Medulla oblongata (tissue), 1 donor: ENCODE measurements around the gene METTL8.
"Not testable (repeated sequence)": the region's sequence is repeated elsewhere in the genome, so short reads cannot be mapped to it uniquely, and the experiment has no call there.

Source experiments
- DNase-seq: peaks from one replicate; pipeline ENCODE4 v3.0.0-alpha.2; 2015; ENCODE audit errors: extremely low spot score

METTL8 gene

GRCh38 chr2:171401947-171402346 lies 31.8 kb downstream of the METTL8 start:
- DNase-seq, result no peak

GRCh38 chr2:171400395-171400794 lies 33.4 kb downstream of the METTL8 start:
- no peak for DNase-seq

GRCh38 chr2:171399292-171399691 lies 34.5 kb downstream of the METTL8 start:
- no peak for DNase-seq

DNA sequence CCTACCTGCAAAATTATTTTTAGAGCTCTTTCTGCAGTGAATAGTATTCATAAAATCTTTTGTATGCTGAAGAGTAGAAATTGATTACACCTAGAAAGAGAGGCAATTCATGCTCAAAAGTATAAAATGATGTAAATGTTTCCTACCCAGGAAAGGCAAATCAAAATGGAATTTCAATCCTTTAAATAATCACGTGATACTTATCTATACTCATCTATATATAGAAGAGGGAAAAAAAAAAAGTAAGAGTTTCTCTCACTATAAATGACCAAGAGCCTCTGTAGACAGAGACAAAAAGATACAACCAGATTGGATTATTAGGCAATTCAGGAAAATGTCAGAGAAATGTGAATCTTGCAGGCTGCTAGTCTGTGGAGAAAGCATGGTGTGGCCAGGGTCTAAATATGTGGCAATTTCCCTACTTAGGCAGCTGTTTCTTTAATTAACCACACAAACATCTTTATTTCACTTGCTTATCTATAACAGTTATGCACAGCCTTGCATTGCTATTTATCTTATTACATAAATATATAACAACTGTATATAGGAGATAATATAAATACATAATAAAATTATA lies 39.5 kb downstream of the METTL8 start:
- DNase-seq, result no peak

DNA sequence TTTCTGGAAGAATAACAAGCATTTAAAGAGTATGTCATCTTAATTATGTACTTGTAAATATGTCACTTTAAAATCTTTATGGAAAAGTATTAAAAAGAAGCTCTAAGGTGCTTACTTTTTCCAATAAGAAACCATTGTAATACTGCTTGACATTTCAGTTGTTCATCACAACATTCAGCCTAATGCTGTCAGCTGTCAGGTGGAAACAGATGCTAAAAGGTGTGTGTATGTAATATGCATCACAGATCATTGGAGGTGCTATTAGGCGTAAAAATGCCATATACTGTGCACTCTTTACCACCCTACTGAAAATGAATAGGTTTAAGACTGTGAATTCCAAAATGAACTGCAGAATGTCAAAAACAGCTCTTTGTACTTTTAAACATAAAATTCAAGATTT lies 40.3 kb downstream of the METTL8 start:
- no peak for DNase-seq

DNA sequence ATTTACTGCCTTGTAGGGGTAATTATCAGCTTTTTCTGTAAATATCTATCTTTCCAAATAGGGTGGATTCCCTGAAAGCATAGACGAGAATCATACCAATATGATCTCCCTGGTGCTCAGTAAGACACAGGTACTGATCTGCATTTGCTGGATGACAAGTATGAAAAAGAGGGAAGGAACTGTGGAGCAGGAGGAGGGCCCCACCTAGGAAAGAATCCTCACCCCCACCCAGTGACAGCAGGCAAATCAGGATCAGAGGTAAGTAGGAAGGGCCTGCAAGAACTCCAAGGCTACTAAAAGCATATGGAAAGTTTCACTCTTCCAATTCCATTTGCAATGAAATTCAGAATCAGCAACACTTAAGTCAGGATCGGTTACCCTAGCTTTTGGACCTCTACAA lies 42.3 kb downstream of the METTL8 start:
- no peak for DNase-seq

GRCh38 chr2:171390941-171391516 lies 42.8 kb downstream of the METTL8 start:
- DNase-seq, result no peak

DNA sequence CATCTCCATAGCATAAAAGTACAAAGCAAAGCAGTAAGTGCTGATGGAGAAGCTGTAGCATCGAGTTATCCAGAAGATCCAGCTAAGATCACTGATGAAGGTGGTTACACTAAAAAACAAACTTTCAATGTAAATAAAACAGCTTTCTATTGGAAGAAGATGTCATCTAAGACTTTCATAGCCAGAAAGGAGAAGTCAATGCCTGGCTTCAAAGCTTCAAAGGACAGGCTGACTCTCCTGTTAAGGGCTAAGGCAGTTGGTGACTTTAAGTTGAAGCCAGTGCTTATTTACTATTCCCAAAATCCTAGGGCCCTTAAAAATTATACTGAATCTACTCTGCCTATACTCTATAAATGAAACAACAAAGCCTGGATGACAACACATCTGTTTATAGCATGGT lies 44.0 kb downstream of the METTL8 start:
- DNase-seq, result no peak

DNA sequence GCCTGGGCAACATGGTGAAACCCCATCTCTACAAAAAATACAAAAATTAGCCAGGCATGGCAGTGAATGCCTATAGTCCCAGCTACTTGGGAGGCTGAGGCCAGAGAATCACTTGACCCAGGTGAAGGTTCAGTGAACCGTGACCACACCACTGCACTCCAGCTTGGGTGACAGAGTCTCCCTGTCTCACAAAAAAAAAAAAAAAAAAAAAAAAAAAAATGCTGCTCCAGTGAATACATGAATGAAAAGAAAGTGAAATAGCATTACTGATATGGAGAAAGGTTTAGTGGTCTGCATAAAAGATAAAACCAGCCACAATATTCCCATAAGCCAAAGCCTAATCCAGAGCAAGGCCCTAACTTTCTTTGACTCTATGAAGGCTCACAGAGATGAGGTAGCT lies 44.5 kb downstream of the METTL8 start:
- DNase-seq, result no peak

GRCh38 chr2:171387052-171387451 lies 46.7 kb downstream of the METTL8 start:
- DNase-seq, result no peak

- no peak for DNase-seq
Observed at GRCh38 chr2:171386627-171387026, 47.2 kb downstream of the METTL8 start.

DNA sequence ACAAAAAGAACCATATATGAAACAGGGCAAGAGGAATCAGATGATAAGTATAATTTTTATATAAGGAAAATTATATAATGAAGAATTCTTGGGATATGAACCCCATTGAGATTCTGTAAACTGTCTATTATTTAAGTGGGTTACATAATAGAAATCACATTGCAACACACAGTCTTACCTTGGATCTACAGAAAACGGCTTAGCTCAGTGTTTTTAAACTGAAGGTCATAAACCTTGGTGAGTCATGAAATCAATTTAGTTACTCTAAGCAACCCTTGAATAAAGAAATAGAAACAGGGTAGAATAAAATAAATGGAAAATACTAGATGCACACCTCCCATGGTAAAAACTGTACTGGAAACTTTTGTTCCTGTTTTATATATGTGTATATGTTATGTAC lies 50.7 kb downstream of the METTL8 start:
- no peak for DNase-seq

- DNase-seq, result not testable (repeated sequence)
Observed at GRCh38 chr2:171382175-171382574, 51.6 kb downstream of the METTL8 start.

DNA sequence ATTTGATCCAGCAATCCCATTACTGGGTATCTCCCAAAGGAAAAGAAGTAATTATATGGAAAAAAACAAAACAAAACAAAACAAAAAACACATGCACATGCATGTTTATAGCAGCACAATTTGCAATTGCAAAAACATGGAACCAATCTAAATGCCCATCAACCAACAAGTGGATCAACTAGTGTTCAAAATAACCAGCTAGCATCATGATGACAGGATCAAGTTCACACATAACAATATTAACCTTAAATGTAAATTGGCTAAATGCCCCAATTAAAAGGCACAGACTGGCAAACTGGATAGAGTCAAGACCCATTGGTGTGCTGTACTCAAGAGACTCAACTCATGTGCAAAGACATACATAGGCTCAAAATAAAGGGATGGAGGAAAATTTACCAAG lies 55.9 kb downstream of the METTL8 start:
- DNase-seq, result not testable (repeated sequence)

- DNase-seq, result no peak
Observed at GRCh38 chr2:171367692-171368091, 66.1 kb downstream of the METTL8 start.

- no peak for DNase-seq
Observed at GRCh38 chr2:171365778-171366177, 68.0 kb downstream of the METTL8 start.

- DNase-seq, result no peak
Observed at GRCh38 chr2:171365232-171365631, 68.6 kb downstream of the METTL8 start.

- DNase-seq, result no peak
Observed at GRCh38 chr2:171362396-171362795, 71.4 kb downstream of the METTL8 start.

DNA sequence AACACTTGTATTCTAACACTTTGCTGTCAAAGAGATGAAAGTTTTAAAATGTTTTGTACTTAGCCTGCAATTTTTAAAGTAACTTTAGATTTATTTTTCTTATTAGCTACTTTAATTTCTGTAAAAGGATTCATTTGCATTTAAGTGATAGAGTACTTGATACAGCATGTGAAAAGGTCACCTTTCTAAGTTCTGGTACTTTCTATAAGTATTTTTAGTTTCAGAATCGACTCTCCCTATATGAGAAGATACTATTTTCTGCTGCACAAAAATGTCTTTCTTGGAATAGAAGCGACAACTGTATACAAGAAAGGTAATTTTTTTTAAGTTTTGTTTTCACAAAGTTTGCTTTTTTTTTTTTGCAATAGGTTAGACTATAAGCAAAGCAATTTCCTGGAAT lies 72.9 kb downstream of the METTL8 start:
- DNase-seq, result no peak

- DNase-seq, result not testable (repeated sequence)
Observed at GRCh38 chr2:171353746-171354145, 80.0 kb downstream of the METTL8 start.

DNA sequence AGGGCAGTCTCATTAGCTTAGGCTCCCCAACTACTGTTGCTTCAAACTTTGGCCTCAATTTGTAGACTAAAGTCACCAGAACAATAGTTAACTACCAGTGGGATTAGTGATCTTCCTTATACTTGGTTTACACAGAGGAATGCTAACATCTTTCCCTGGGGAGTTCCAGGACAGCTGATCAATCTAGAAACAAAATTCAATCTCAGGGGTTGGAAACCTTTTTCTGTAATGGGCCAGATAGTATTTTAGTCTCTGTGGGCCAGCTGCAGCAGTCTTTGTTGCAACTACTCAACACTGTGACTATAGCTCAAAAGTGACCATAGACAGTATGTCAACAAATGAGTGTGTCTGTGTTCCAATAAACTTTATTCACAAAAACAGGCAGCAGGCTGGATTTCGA lies 85.7 kb downstream of the METTL8 start:
- DNase-seq, result no peak

DNA sequence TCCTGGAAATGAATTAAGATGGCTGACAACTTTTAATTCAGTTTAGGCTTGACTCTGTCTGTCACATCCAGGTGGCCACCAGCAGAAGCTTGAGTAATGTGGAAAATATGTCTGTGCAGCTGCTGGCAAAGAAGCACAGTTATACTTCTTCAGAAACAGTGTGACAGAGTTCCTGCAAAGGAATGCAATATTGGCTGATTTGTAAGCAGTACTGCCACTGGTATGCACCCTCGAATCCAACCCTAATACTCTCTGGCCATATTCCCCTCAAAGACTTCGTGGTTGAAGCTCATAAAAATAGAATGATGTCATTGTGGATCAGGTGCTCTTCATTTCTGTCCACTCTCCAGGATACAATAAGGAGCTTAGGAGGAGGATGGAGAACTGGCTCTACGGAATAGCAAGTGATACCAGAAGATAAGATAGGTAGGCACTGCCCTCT lies 86.2 kb downstream of the METTL8 start:
- DNase-seq, result no peak

DNA sequence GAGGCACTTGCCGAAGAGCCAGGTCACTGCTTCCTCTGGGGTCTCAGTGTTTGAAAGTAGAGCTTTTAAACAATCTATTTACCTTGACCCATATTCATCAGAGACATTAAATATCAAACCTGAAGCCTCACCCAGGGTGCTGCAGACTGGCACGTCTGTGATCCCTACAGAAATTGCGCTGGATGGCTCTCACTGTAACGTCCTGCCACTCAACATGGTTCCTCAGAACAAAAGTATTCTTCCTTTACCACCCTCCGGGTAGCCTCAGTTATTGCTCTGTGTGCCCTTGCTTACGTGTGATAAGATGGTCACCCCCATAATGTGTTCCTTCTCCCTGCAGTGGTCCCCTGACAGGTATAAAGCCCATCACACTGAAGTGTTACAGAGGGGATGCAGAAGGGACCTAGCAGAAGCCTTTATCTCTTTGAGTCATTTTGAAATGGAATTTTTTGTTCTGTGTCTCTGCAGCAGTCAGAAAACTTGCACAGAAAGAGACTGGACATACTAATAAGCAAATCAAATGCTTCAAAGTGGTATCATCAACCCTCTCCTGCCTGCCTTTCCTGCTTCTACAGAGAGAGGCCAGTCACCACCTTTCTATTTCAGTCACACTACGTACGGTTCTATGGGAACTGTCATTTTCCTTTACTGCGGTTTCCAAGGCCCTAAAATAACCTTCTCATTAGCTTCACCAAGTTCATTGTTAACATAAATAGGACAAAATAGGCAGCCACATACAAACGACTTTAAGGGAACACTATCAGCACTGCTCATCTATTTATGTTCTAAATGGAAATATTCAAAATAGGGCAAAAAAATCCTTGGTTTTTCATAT lies 86.8 kb downstream of the METTL8 start:
- DNase-seq, result no peak
